Activated T-helper 17 cell treated with anti-CD3 and anti-CD28 coated beads, Interleukin-2, amount 50 U/mL, for 72 hours (primary cell): ENCODE results near the gene ZNF615. TPM values are rescaled to one million over a fixed set of nuclear protein-coding genes. Genes with fewer than 3 reads are reported as not detected.
"Not testable (repeated sequence)": the region's sequence is repeated elsewhere in the genome, so short reads cannot be mapped to it uniquely, and the experiment has no call there.

ENCODE experiments used
- ATAC-seq: fragments of 150-1000 bp; cut with Tn5 transposase; replicated peaks from 2 replicates; pipeline ENCODE4 v1.10.0; 2021; ENCODE audit warnings: mild to moderate bottlenecking, moderate library complexity
- H3K27ac Mint-ChIP-seq: one replicate; pipeline ENCODE4 v1.8.0; 2022; ENCODE audit warnings: mixed read lengths
- H3K27me3 Mint-ChIP-seq: one replicate; pipeline ENCODE4 v1.8.0; 2022; ENCODE audit warnings: mixed read lengths
- H3K36me3 Mint-ChIP-seq: one replicate; pipeline ENCODE4 v1.8.0; 2022; ENCODE audit warnings: low read depth, mild to moderate bottlenecking, mixed read lengths
- H3K4me1 Mint-ChIP-seq: one replicate; pipeline ENCODE4 v1.8.0; 2022; ENCODE audit warnings: mixed read lengths
- H3K4me3 Mint-ChIP-seq: one replicate; pipeline ENCODE4 v1.8.0; 2022; ENCODE audit warnings: mild to moderate bottlenecking, mixed read lengths
- H3K9me3 Mint-ChIP-seq: one replicate; pipeline ENCODE4 v1.8.0; 2022; ENCODE audit warnings: mixed read lengths
- total RNA-seq, 2 donors: library from RNA; stranded (reverse); gene quantifications; one replicate each; pipeline ENCODE4 v1.2.3, GENCODE V29; 2022

ZNF615 gene
- total RNA-seq, 2 donors from 2014 or later = 5.9 to 15.2 TPM

DNA sequence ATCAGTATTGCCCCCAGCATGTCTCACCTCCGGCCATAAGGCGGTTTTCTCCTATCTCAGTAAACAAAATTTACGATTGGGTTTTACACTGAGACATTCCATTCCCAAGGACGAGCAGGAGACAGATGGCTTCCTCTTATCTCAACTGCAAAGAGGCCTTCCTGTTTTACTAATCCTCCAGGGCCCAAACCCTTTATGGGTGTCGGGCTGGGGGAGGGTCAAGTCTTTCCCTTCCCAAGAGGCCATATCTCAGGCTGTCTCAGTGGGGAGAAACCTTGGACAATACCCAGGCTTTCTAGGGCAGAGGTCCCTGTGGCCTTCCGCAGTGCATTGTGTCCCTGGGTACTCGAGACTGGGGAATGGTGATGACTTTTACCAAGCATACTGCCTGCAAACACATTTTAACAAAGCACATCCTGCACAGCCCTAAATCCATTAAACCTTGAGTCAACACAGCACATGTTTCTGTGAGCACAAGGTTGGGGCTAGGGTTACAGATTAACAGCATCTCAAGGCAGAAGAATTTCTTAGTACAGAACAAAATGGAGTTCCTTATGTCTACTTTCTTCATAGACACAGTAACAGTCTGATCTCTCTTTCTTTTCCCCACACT is 47.3 kb downstream of the ZNF615 start:
- not testable (repeated sequence) for H3K4me3 Mint-ChIP-seq, H3K27me3 Mint-ChIP-seq, H3K4me1 Mint-ChIP-seq, H3K27ac Mint-ChIP-seq, ATAC-seq
- peaks cover 56% of the 10 kb centered on the region for H3K9me3 Mint-ChIP-seq
- peaks cover 20% of the 10 kb centered on the region for H3K36me3 Mint-ChIP-seq

DNA sequence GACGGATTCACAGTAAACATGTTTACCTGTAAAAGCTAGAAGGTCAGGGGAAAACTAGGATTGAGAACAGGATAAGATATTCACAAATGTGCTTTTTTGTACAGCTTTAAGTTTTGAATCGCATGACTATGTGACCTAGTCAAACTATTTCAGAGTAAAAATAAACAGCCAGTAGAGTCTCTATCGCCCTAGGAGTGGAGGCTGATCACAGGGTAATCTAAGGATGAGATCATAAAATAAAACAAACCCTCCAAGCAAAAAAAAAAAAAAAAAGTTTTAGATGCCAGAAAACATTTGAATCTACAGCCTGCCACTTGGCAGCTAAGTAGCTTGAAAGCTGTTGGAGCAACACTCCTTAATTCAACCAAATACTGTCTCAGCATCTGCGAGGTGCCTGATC is 48.2 kb downstream of the ZNF615 start:
- Mint-ChIP-seq H3K4me1 (no peaks in the 10 kb centered on the region), H3K27me3 (no peaks in the 10 kb centered on the region), H3K9me3 (peaks cover 52% of the 10 kb centered on the region), H3K27ac (no peak overlapping the region), H3K36me3 (peaks cover 11% of the 10 kb centered on the region), H3K4me3 (no peak overlapping the region)
- no peak for ATAC-seq

DNA sequence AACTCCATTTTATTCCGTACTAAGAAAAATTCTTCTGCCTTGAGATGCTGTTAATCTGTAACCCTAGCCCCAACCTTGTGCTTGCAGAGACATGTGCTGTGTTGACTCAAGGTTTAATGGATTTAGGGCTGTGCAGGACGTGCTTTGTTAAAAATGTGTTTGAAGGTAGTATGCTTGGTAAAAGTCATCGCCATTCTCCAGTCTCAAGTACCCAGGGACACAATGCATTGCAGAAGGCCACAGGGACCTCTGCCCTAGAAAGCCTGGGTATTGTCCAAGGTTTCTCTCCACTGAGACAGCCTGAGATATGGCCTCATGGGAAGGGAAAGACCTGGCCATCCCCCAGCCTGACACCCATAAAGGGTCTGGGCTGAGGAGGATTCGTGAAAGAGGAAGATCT is 50.2 kb downstream of the ZNF615 start:
- H3K4me3 Mint-ChIP-seq, H3K27ac Mint-ChIP-seq, H3K4me1 Mint-ChIP-seq, ATAC-seq, H3K36me3 Mint-ChIP-seq, H3K27me3 Mint-ChIP-seq: not testable (repeated sequence)
- peaks cover 47% of the 10 kb centered on the region for H3K9me3 Mint-ChIP-seq

DNA sequence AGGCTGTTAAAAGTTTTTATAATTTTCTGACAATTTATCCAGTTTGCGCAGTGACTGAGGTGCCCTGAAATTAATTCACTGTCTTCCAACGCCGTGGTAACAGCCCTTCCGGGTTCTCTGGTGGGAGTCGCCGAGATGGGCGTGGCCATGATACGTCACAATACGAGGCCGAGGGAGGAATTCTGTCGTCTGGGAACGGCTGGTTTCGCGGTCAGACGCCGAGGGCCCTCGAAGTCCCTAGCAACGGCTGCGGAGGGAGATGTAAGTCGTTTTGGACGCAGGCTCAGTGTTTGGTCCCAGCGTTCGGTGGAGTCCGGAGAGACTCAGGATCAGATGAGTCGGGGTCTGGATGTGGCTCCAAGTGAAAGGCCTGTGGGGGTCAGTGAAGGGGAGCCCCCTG is 59.0 kb downstream of the ZNF615 start:
- Mint-ChIP-seq H3K4me3 (no peak overlapping the region), H3K36me3 (peaks cover 17% of the 10 kb centered on the region), H3K4me1 (no peaks in the 10 kb centered on the region), H3K9me3 (peaks cover 39% of the 10 kb centered on the region), H3K27ac (no peak overlapping the region), H3K27me3 (no peaks in the 10 kb centered on the region)
- no peak for ATAC-seq

GRCh38 chr19:51946602-51947001 is 61.4 kb downstream of the ZNF615 start:
- H3K27me3 Mint-ChIP-seq = no peaks in the 10 kb centered on the region
- no peak overlapping the region for H3K27ac Mint-ChIP-seq
- H3K36me3 Mint-ChIP-seq = peaks cover 40% of the 10 kb centered on the region
- ATAC-seq = no peak
- H3K4me1 Mint-ChIP-seq = no peaks in the 10 kb centered on the region
- H3K9me3 Mint-ChIP-seq = peaks cover 50% of the 10 kb centered on the region
- no peak overlapping the region for H3K4me3 Mint-ChIP-seq

DNA sequence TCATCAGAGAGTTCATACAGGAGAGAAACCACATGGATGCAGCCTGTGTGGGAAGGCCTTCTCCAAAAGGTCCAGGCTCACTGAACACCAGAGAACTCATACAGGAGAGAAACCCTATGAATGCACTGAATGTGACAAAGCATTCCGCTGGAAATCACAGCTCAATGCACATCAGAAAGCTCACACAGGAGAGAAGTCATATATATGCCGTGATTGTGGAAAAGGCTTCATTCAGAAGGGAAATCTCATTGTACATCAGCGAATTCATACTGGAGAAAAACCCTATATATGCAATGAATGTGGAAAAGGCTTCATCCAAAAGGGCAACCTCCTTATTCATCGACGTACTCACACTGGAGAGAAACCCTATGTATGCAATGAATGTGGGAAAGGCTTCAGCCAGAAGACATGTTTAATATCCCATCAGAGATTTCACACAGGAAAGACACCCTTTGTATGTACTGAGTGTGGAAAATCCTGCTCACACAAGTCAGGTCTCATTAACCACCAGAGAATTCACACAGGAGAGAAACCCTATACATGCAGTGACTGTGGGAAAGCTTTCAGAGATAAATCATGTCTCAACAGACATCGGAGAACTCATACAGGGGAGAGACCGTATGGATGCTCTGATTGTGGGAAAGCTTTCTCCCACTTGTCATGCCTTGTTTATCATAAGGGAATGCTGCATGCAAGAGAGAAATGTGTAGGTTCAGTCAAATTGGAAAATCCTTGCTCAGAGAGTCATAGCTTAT is 63.0 kb downstream of the ZNF615 start:
- Mint-ChIP-seq H3K4me1 (no peaks in the 10 kb centered on the region), H3K27ac (no peak overlapping the region), H3K4me3 (no peak overlapping the region), H3K9me3 (peaks cover 55% of the 10 kb centered on the region), H3K27me3 (no peaks in the 10 kb centered on the region), H3K36me3 (peaks cover 57% of the 10 kb centered on the region)
- ATAC-seq = no peak

Other genes starting within 250 kb of the ZNF615 start
- gene FPR2, start 247.0 kb downstream of the ZNF615 start, total RNA-seq = not detected
- not detected for gene FPR3, start 213.1 kb downstream of the ZNF615 start, total RNA-seq
- 1 to 10 TPM; 5.2 to 5.7 TPM for gene ZNF577, start 120.3 kb downstream of the ZNF615 start, total RNA-seq
- gene ZNF649, start 103.2 kb downstream of the ZNF615 start, total RNA-seq = 1 to 10 TPM; 4.4 to 6.9 TPM
- 1 to 10 TPM; 3.5 to 4.3 TPM for gene ZNF613, start 80.7 kb downstream of the ZNF615 start, total RNA-seq
- 10 to 100 TPM in 1 of 2 donors, 1 to 10 TPM in 1; 6.2 to 12.8 TPM for gene ZNF350, start 21.4 kb downstream of the ZNF615 start, total RNA-seq
- gene ZNF614, start 20.2 kb upstream of the ZNF615 start, total RNA-seq = 1 to 10 TPM; 7.0 to 7.7 TPM
- gene ZNF432, start 40.6 kb upstream of the ZNF615 start, total RNA-seq = 10 to 100 TPM; 14.7 to 32.8 TPM
- gene ZNF841, start 87.6 kb upstream of the ZNF615 start, total RNA-seq = 10 to 100 TPM; 17.8 to 29.1 TPM
- 10 to 100 TPM in 1 of 2 donors, 1 to 10 TPM in 1; 5.4 to 11.6 TPM for gene ZNF616, start 131.7 kb upstream of the ZNF615 start, total RNA-seq
- gene ZNF836, start 163.4 kb upstream of the ZNF615 start, total RNA-seq = 10 to 100 TPM in 1 of 2 donors, 1 to 10 TPM in 1; 8.8 to 15.1 TPM
- 100 to 1,000 TPM; 165 to 201 TPM for gene PPP2R1A, start 181.8 kb upstream of the ZNF615 start, total RNA-seq